Stimulated activated CD4-positive, alpha-beta T cell treated with anti-CD3 and anti-CD28 coated beads, TNF-alpha, amount 100 ng/mL, for 4 hours (primary cell): Measurements from ENCODE around the gene FZD8.

Experiments used
- DNase-seq, 3 experiments: peaks; one replicate each; pipeline ENCODE4 v3.0.0-alpha.2; 2020; ENCODE audit warnings: low read depth in 3 of 3

FZD8 gene

GRCh38 chr10:35640951-35641675 is 983 bp downstream of the FZD8 start:
- peak in 1 of 3 experiments; percentile 14 for DNase-seq

- peak in 1 of 3 experiments; percentile 18 for DNase-seq
Measured at GRCh38 chr10:35640474-35640873, 1.6 kb downstream of the FZD8 start.

GRCh38 chr10:35639728-35640401 is 2.2 kb downstream of the FZD8 start:
- no peak for DNase-seq

GRCh38 chr10:35639021-35639727 is 2.9 kb downstream of the FZD8 start:
- no peak for DNase-seq

GRCh38 chr10:35638101-35638500 is 4.0 kb downstream of the FZD8 start:
- DNase-seq = no peak

GRCh38 chr10:35637462-35637861 is 4.6 kb downstream of the FZD8 start:
- DNase-seq = no peak

- no peak for DNase-seq
Measured at GRCh38 chr10:35636956-35637355, 5.1 kb downstream of the FZD8 start.

GRCh38 chr10:35635576-35635975 is 6.5 kb downstream of the FZD8 start:
- no peak for DNase-seq

GRCh38 chr10:35633006-35633980 is 8.8 kb downstream of the FZD8 start:
- DNase-seq = no peak

GRCh38 chr10:35632027-35632426 is 10.1 kb downstream of the FZD8 start:
- no peak for DNase-seq

- no peak for DNase-seq
Measured at GRCh38 chr10:35631404-35631803, 10.7 kb downstream of the FZD8 start.

- no peak for DNase-seq
Measured at GRCh38 chr10:35626971-35627507, 15.1 kb downstream of the FZD8 start.

GRCh38 chr10:35614312-35614711 is 27.8 kb downstream of the FZD8 start:
- DNase-seq = no peak

GRCh38 chr10:35613597-35614226 is 28.4 kb downstream of the FZD8 start:
- no peak for DNase-seq

GRCh38 chr10:35613107-35613440 is 29.0 kb downstream of the FZD8 start:
- DNase-seq = no peak

- no peak for DNase-seq
Measured at GRCh38 chr10:35612385-35613106, 29.6 kb downstream of the FZD8 start.

GRCh38 chr10:35611750-35612149 is 30.3 kb downstream of the FZD8 start:
- no peak for DNase-seq

GRCh38 chr10:35608328-35608672 is 33.8 kb downstream of the FZD8 start:
- DNase-seq = no peak

GRCh38 chr10:35607475-35608327 is 34.4 kb downstream of the FZD8 start:
- no peak for DNase-seq
